ENCODE data around the gene SH2D3C. TPM values are rescaled to one million over a fixed set of nuclear protein-coding genes. Genes with fewer than 3 reads are reported as not detected.

The SH2D3C gene
- total and polyA plus RNA-seq, 9 of the 15 experiments (the other 6 are each of a cell fraction or from before 2014, with no cell fraction given), result 0.03 to 1.2 (median 0.22) TPM; not detected in 1

GRCh38 chr9:127770905-127771569 is 7.4 kb downstream of the SH2D3C start (continued):
- no peak for TF ChIP-seq ZNF280B (CRISPR knock-in tag; IDR thresholded peaks at IDR 0.05)
- TF ChIP-seq, protein P1, sequence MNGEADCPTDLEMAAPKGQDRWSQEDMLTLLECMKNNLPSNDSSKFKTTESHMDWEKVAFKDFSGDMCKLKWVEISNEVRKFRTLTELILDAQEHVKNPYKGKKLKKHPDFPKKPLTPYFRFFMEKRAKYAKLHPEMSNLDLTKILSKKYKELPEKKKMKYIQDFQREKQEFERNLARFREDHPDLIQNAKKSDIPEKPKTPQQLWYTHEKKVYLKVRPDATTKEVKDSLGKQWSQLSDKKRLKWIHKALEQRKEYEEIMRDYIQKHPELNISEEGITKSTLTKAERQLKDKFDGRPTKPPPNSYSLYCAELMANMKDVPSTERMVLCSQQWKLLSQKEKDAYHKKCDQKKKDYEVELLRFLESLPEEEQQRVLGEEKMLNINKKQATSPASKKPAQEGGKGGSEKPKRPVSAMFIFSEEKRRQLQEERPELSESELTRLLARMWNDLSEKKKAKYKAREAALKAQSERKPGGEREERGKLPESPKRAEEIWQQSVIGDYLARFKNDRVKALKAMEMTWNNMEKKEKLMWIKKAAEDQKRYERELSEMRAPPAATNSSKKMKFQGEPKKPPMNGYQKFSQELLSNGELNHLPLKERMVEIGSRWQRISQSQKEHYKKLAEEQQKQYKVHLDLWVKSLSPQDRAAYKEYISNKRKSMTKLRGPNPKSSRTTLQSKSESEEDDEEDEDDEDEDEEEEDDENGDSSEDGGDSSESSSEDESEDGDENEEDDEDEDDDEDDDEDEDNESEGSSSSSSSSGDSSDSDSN (IDR thresholded peaks at IDR 0.05; ENCODE audit: borderline replicate concordance in 1 of 2, low read depth in 2 of 2, low read length in 2 of 2), result no peak
- TF ChIP-seq NCOA2 (IDR thresholded peaks at IDR 0.05; ENCODE audit: partially characterized antibody in 2 of 2), result no peak
- TF ChIP-seq POLR2AphosphoS5 (IDR thresholded peaks at IDR 0.05; ENCODE audit: control insufficient read depth, insufficient read depth, low read depth, low read length), result peak; percentile 29; the same call in 1 of the 2 replicates
- no peak for TF ChIP-seq MCM3 (IDR thresholded peaks at IDR 0.05)
- TF ChIP-seq ZNF707 (CRISPR knock-in tag; conservative IDR thresholded peaks at IDR 0.05), result no peak
- TF ChIP-seq ZBTB43 (CRISPR knock-in tag; IDR thresholded peaks at IDR 0.05), result no peak
- TF ChIP-seq CREB1 (IDR thresholded peaks at IDR 0.05), result no peak; the same call in 1 of the 2 replicates
- TF ChIP-seq CREB1 (CRISPR knock-in tag; IDR thresholded peaks at IDR 0.05), result 0 out of 2 replicates have a peak, but pooled peaks have one; percentile 37
- no peak for TF ChIP-seq ZNF239 (CRISPR knock-in tag; IDR thresholded peaks at IDR 0.05)
- TF ChIP-seq, protein P2, sequence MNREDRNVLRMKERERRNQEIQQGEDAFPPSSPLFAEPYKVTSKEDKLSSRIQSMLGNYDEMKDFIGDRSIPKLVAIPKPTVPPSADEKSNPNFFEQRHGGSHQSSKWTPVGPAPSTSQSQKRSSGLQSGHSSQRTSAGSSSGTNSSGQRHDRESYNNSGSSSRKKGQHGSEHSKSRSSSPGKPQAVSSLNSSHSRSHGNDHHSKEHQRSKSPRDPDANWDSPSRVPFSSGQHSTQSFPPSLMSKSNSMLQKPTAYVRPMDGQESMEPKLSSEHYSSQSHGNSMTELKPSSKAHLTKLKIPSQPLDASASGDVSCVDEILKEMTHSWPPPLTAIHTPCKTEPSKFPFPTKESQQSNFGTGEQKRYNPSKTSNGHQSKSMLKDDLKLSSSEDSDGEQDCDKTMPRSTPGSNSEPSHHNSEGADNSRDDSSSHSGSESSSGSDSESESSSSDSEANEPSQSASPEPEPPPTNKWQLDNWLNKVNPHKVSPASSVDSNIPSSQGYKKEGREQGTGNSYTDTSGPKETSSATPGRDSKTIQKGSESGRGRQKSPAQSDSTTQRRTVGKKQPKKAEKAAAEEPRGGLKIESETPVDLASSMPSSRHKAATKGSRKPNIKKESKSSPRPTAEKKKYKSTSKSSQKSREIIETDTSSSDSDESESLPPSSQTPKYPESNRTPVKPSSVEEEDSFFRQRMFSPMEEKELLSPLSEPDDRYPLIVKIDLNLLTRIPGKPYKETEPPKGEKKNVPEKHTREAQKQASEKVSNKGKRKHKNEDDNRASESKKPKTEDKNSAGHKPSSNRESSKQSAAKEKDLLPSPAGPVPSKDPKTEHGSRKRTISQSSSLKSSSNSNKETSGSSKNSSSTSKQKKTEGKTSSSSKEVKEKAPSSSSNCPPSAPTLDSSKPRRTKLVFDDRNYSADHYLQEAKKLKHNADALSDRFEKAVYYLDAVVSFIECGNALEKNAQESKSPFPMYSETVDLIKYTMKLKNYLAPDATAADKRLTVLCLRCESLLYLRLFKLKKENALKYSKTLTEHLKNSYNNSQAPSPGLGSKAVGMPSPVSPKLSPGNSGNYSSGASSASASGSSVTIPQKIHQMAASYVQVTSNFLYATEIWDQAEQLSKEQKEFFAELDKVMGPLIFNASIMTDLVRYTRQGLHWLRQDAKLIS (CRISPR knock-in tag; IDR thresholded peaks at IDR 0.05), result no peak
- no peak for TF ChIP-seq HNRNPK (IDR thresholded peaks at IDR 0.05; ENCODE audit: low read depth, low read length, poor library complexity, severe bottlenecking)
- peak; percentile 77 for TF ChIP-seq ATF7 (IDR thresholded peaks at IDR 0.05)
- no peak for TF ChIP-seq ZNF551 (CRISPR knock-in tag; IDR thresholded peaks at IDR 0.05)

All from K562 (cell line).